ENCODE data around the gene FAIM. TPM values are rescaled to one million over a fixed set of nuclear protein-coding genes. Genes with fewer than 3 reads are reported as not detected.

FAIM gene
- total and polyA plus RNA-seq, 4 donors: 14.9 to 28.6 (median 19.4) TPM

DNA sequence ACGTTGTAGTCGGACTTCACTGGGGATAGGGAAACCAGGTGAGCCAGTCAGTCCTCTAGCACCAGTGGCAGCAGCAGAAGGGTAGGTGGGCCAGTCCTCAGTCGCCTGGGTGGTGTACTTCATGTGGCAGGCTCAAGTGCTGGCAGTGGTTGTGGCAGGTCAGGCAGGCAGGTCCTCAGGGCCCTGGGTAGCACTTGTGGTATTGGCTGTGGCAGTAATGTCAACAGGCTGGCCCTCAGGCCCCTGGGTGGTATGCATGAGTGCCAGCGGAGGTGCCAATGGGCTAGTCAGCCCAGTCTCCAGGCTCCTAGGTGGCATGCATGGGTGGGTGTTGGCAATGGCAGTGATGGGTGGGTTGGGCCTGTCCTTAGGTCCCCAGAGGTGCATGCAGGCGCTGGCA is 40.6 kb downstream of the FAIM start:
- Histone ChIP-seq H3K27ac (ENCODE audit: low read depth in 1 of 2, low read length in 1 of 2) (no peak overlapping the region), H3K27me3 (ENCODE audit: control insufficient read depth in 3 of 3, insufficient read depth in 3 of 3, low read length in 2 of 3) (no peaks in the 10 kb centered on the region), H3K9ac (ENCODE audit: insufficient read depth in 1 of 2, low read length in 2 of 2) (no peak overlapping the region), H3K36me3 (ENCODE audit: control insufficient read depth in 4 of 4, insufficient read depth in 4 of 4, low read length in 4 of 4) (peaks cover 0 to 15% (median 5%) of the 10 kb centered on the region in 4 donors), H3K9me3 (ENCODE audit: control insufficient read depth in 4 of 4, insufficient read depth in 3 of 4, low read length in 3 of 4) (peaks cover 0 to 12% (median 5%) of the 10 kb centered on the region in 4 donors), H3K4me1 (ENCODE audit: control insufficient read depth in 5 of 5, insufficient read depth in 5 of 5, low read length in 5 of 5) (no peaks in the 10 kb centered on the region), H3K4me3 (no peak overlapping the region)
- DNase-seq: no peak
- ATAC-seq (ENCODE audit: insufficient read depth, low FRiP score): no peak
- TF ChIP-seq, protein P1, sequence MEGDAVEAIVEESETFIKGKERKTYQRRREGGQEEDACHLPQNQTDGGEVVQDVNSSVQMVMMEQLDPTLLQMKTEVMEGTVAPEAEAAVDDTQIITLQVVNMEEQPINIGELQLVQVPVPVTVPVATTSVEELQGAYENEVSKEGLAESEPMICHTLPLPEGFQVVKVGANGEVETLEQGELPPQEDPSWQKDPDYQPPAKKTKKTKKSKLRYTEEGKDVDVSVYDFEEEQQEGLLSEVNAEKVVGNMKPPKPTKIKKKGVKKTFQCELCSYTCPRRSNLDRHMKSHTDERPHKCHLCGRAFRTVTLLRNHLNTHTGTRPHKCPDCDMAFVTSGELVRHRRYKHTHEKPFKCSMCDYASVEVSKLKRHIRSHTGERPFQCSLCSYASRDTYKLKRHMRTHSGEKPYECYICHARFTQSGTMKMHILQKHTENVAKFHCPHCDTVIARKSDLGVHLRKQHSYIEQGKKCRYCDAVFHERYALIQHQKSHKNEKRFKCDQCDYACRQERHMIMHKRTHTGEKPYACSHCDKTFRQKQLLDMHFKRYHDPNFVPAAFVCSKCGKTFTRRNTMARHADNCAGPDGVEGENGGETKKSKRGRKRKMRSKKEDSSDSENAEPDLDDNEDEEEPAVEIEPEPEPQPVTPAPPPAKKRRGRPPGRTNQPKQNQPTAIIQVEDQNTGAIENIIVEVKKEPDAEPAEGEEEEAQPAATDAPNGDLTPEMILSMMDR (IDR thresholded peaks at IDR 0.05; ENCODE audit: control extremely low read depth, extremely low read depth): no peak
- 98 to 99% methylated on average over 5 of the region's 5 CpGs for WGBS, 2 donors

DNA sequence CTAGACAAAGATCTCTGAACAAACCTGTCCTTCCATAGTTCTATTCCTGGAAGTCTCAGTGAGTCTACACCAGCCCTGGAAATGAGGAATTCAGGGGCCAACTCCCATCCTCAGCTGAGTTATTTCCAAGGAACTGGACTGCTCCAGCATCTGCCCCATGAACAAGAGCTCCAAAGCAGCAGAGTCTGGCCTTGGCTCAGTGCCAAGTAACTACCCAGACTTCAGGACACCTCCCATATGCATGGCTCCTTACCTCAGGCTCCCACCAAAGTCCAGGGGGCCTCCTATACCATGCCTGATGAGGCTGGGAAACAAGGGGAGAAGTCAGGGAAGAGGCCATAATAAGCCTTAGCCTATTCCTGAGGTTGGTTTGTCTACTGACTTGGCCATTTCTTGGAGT is 45.0 kb downstream of the FAIM start:
- Histone ChIP-seq H3K4me3 (no peak overlapping the region), H3K27ac (ENCODE audit: low read depth in 1 of 2, low read length in 1 of 2) (no peak overlapping the region), H3K9me3 (ENCODE audit: control insufficient read depth in 4 of 4, insufficient read depth in 3 of 4, low read length in 3 of 4) (peaks cover 0 to 10% (median 0%) of the 10 kb centered on the region in 4 donors), H3K9ac (ENCODE audit: insufficient read depth in 1 of 2, low read length in 2 of 2) (no peak overlapping the region), H3K36me3 (ENCODE audit: control insufficient read depth in 4 of 4, insufficient read depth in 4 of 4, low read length in 4 of 4) (peaks cover 2 to 22% (median 11%) of the 10 kb centered on the region in 4 donors), H3K27me3 (ENCODE audit: control insufficient read depth in 3 of 3, insufficient read depth in 3 of 3, low read length in 2 of 3) (no peaks in the 10 kb centered on the region), H3K4me1 (ENCODE audit: control insufficient read depth in 5 of 5, insufficient read depth in 5 of 5, low read length in 5 of 5) (no peaks in the 10 kb centered on the region)
- ATAC-seq (ENCODE audit: insufficient read depth, low FRiP score) (no peak), DNase-seq (no peak)
- TF ChIP-seq, protein P1 (IDR thresholded peaks at IDR 0.05; ENCODE audit: control extremely low read depth, extremely low read depth): no peak

DNA sequence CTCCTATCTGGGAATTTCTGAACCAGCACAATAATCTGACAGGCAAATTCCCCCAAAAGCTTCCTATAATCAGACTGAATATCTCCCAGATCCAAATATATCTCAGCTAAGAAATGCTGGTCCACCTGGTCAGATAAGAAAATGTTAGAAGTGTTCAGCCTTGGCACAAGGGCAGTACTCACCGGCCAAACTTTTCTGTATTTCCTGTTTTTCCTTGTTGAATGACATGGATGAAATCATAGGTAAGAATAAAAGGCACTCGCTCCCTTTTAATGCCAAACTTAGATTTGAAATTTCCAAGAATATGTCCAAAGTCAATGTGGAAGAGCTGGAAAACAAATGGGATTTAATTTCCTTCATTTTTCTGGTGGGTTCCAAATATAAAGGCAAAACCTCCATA is 48.9 kb downstream of the FAIM start:
- DNase-seq (no peak), ATAC-seq (ENCODE audit: insufficient read depth, low FRiP score) (no peak)
- Histone ChIP-seq H3K9me3 (ENCODE audit: control insufficient read depth in 4 of 4, insufficient read depth in 3 of 4, low read length in 3 of 4) (no peaks in the 10 kb centered on the region), H3K4me3 (no peak overlapping the region), H3K27ac (ENCODE audit: low read depth in 1 of 2, low read length in 1 of 2) (no peak overlapping the region), H3K4me1 (ENCODE audit: control insufficient read depth in 5 of 5, insufficient read depth in 5 of 5, low read length in 5 of 5) (no peaks in the 10 kb centered on the region), H3K27me3 (ENCODE audit: control insufficient read depth in 3 of 3, insufficient read depth in 3 of 3, low read length in 2 of 3) (no peaks in the 10 kb centered on the region), H3K36me3 (ENCODE audit: control insufficient read depth in 4 of 4, insufficient read depth in 4 of 4, low read length in 4 of 4) (peaks cover 0 to 21% (median 4%) of the 10 kb centered on the region in 4 donors), H3K9ac (ENCODE audit: insufficient read depth in 1 of 2, low read length in 2 of 2) (no peak overlapping the region)
- 65 to 83% methylated on average over 2 of the region's 2 CpGs for WGBS, 2 donors
- TF ChIP-seq, protein P1 (IDR thresholded peaks at IDR 0.05; ENCODE audit: control extremely low read depth, extremely low read depth): no peak

DNA sequence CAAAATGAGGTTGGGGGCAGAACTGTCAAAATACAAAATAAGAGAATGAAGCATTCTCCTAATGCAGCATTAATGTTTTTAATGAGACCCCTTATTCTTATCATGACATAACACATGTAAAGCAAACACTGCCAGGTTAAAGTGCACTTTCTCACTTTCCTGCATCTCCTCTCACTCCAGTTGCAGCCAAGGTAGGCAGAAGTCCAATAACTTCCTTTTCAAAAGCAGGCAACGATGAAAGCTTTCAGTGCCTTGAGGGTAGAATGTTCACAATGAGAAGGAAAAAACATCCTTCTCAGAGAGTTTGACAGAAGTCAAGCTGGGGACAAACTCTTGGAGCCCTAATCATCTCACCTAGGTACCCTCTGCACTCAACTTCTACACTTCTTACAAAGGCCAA is 59.5 kb downstream of the FAIM start:
- TF ChIP-seq, protein P1 (IDR thresholded peaks at IDR 0.05; ENCODE audit: control extremely low read depth, extremely low read depth): no peak

More for the DNA sequence above, 59.5 kb downstream of the FAIM start:
- DNase-seq: peak in 1 of 3 donors; percentile 39
- Histone ChIP-seq H3K4me3 (no peak overlapping the region), H3K36me3 (ENCODE audit: control insufficient read depth in 4 of 4, insufficient read depth in 4 of 4, low read length in 4 of 4) (peaks cover 0 to 13% (median 8%) of the 10 kb centered on the region in 4 donors), H3K27ac (ENCODE audit: low read depth in 1 of 2, low read length in 1 of 2) (no peak overlapping the region), H3K27me3 (ENCODE audit: control insufficient read depth in 3 of 3, insufficient read depth in 3 of 3, low read length in 2 of 3) (no peaks in the 10 kb centered on the region), H3K4me1 (ENCODE audit: control insufficient read depth in 5 of 5, insufficient read depth in 5 of 5, low read length in 5 of 5) (peaks cover 0 to 6% (median 0%) of the 10 kb centered on the region in 5 donors), H3K9me3 (ENCODE audit: control insufficient read depth in 4 of 4, insufficient read depth in 3 of 4, low read length in 3 of 4) (no peaks in the 10 kb centered on the region), H3K9ac (ENCODE audit: insufficient read depth in 1 of 2, low read length in 2 of 2) (no peak overlapping the region)
- 39 to 55% methylated on average over 1 of the region's 1 CpG for WGBS, 2 donors
- no peak for ATAC-seq (ENCODE audit: insufficient read depth, low FRiP score)
